ENCODE measurements around the gene KCNMA1.

Gene KCNMA1

GRCh38 chr10:77191324-77192049 lies 446.1 kb downstream of the KCNMA1 start:
- DNase-seq: no peak

DNA sequence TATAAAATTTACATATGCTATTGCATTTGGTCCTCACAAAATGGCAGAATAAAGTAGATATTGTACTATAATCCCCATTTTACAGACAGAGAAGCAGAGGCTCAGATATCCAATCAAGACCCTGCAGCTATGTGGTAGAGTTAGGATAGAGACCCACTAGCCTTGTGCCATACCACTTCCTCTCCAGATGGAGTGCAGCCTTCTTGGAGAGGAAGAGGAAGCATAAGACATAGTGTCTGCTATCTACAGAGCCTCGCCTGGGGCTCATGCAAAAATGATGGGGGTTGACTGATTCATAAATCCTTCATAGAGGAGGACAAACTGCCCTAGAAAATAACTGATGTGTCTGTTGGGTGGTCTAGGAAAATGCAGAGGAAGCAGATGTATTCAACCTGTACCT lies 447.3 kb downstream of the KCNMA1 start:
- DNase-seq: no peak

GRCh38 chr10:77189520-77189919 lies 448.1 kb downstream of the KCNMA1 start:
- no peak for DNase-seq

- no peak for DNase-seq
Observed at GRCh38 chr10:77189075-77189474, 448.5 kb downstream of the KCNMA1 start.

- no peak for DNase-seq
Observed at GRCh38 chr10:77188521-77188920, 449.1 kb downstream of the KCNMA1 start.

GRCh38 chr10:77188000-77188395 lies 449.6 kb downstream of the KCNMA1 start:
- no peak for DNase-seq

DNA sequence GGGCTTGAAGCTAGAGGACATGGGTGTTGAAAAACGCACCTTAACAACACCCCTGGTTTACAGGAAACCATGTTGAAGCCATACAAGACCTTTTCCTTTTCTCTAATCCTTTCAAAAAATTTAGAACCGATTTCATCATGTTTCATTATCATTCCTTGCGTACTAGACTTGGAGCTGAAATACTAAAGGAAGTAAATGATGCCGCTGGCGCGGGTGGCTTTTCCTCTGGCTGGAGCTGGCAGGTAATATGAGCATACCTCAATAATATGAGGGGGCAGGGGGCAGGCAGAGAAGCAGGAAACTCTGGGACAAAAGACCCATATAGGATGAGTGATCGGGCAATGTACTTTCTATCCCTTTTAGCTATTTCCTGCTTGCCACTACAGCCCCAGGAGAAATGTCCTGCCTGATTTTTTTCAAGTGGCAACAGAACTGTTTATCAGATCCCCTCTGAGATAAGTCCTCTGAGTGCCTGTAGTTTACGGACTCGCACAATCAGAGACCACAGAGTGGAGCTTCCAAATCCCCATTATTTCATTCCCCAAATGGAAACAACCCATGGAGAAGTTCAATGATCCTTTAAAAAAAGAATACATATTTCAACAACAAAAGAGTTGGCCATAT lies 450.1 kb downstream of the KCNMA1 start:
- DNase-seq: no peak

DNA sequence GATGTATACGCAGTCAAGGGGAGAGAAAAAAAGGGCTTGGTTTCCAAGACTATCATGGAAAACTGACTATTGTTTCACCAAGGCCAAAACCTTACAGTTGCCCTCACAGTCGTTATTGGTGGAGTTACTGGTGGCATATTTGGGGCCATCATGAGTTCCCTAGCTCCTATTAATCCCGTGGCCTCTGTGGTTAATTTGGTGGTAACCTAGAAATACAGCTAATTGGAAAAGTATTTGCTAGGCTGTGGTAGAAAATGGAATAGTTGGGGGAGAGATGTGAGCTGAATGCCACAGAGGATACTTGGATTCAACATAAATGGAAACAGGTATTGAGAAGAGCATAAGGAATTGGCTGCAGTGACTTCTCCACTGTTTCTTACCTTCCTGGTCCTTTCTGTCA lies 450.7 kb downstream of the KCNMA1 start:
- DNase-seq: no peak

GRCh38 chr10:77185696-77186095 lies 451.9 kb downstream of the KCNMA1 start:
- no peak for DNase-seq

DNA sequence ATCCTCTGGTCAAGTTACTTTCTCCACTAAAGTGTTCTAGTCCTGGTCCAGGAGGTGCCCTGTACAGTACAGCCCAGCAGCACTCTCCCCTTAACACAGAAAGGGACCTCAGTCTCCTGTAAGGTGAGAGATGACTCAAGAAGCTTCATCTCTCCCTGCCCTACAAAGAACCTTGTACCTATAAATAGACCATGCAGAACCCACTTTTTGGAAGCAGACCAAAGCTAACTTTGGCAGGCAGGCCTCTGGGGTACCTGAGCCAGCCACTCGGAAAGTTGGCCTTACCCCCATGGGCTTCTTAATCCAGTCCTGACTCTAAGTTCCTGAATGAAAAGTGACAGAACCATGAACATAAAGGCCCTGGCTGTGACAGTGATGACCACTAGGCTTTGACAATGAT lies 454.8 kb downstream of the KCNMA1 start:
- no peak for DNase-seq

- DNase-seq: no peak
Observed at GRCh38 chr10:77180794-77181193, 456.8 kb downstream of the KCNMA1 start.

DNA sequence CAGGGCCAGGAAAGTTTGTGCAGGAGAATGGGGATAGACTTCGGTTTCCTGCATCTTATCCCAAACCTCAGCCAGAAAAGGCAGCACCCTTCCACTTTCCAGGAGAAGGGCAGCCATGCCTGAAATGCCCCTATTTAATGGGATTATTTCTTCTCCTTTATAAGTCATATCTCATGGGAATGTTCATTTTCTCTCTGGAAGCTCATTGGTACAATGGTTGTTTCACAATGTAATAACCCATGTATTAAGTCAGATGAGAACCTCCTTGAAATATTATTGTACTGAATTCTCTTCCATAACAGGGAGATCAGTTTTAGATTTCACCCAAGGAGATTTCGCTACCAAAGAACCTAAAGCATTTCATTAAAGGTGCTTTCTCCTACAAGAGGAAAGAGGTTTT lies 457.5 kb downstream of the KCNMA1 start:
- no peak for DNase-seq

DNA sequence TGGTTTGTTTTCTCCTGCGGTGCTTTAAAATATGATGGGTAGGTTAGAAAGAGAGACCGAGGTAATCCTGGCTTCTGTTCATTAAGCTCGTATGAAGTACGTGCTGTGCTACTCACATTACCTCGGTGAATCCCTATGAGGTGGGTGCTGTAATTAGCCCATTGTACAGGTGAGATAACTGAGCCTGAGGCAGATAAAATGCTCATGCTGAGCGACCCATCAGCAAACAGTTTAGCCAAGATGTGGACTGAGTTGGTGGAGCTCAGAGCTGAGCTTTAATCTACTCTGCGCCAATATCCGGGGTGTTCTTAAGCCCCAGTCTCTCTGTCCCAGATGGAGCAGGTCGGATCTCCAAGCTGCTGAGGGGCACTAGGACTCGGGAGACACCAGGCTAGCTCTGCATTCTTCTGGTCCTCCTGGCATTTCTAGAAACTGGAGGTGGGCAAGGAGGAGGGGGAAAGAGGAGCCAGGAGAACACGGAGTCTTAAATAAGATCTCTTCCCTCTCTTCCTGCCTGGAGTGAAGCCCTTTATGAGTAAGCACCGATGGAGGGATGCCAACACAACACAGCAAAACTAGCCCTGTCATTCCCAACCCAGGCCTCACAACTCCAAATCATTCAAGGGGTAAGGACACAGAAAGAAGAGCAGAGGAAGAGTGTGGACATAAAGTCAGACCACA lies 458.5 kb downstream of the KCNMA1 start:
- DNase-seq: no peak

DNA sequence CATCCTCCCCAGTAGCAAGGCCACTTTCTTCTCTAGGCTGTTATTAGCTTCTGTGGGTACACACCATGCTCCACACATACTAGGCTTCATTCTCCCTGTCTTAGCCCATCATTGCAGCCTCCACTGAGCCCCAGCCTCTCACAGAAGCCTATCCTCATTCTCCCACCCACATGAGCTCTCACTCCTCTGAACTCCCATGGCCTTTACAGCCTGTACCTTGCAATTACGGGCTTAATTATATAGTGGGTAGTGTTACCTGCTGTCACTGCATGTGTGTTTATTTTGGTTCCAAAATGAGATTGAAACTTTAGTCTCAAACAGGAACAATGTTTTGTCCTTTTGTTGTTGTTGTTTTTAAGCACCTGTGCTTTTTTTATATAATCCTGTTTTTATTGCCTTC lies 460.0 kb downstream of the KCNMA1 start:
- DNase-seq: no peak

GRCh38 chr10:77177161-77177560 lies 460.4 kb downstream of the KCNMA1 start:
- DNase-seq: no peak

DNA sequence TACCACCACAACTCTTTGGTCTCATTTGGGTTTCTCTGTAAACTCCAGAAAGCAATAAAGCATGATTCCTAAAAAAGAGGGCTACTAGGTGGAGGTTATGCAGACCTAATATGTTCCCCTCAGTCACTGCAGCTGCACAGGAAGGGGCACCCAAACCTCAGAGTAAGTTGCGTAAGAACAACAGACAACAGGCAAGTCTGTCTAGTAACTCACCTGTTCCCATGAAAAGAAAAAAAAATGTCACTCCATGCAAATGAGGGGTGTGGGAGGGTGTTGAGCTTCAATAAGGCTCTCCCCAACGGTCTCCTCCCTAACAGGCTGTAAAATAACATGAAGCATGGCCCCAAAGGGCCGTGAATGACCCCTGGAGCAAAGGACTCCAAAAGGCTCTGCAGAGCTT lies 461.4 kb downstream of the KCNMA1 start:
- no peak for DNase-seq

- DNase-seq: no peak
Observed at GRCh38 chr10:77175631-77176222, 461.9 kb downstream of the KCNMA1 start.

GRCh38 chr10:77173615-77174461 lies 463.8 kb downstream of the KCNMA1 start:
- DNase-seq: peak in 3 of 4 experiments; percentile 15 to 50 (median 28)

DNA sequence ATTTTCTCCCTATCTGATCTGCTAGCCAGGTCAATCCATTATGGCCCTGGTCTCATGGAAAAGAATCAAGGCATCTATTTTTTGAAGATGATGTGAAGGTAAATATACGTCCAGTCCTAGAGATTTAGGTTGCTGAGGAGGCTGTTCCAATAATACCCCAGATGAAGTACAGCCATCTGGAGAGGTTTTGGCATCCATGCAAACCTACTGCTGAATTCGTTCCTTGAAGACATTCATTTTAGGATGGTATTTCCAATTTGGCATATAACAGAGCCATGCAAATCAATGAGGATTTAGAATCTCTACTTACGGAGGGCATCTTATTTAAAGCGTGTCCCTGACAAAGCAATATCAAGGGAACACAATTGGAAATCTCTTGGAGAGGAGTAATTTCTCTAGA lies 465.5 kb downstream of the KCNMA1 start:
- no peak for DNase-seq

DNA sequence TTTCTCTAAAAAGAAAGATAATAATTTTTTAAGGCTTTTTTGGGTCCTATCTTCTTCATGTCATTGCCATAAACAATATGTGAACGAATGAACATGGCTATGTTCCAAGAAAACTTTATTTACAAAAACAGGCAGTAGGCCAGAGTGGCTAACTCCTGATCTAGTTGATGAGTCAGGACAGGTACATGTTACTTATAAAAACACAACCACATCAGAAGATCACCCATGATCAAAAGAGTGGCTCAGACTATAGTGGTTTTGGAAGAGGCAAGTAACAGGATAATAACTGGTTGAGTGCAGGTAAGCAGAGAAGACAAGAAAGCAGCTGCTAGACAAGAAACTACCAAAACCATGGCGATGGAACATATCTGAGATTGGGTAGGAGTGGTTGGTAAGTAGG lies 468.7 kb downstream of the KCNMA1 start:
- DNase-seq: no peak

DNA sequence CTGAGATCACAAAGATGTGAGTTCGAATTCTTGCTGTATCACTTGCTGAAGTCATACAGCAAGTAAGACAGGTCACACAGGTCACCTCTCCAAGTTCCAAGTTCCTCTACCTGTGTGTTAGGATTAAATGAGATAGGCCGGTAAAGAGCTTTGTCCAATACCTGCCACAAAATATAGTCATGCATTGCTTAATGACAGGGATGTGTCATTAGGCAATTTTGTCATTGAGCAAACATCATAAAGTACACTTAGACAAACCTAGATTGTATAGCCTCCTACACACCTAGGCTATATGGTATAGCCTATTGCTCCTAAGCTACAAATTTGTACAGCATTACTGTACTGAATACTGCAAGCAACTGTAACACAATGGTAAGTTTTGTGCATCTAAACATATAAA lies 469.4 kb downstream of the KCNMA1 start:
- no peak for DNase-seq

- DNase-seq: no peak
Observed at GRCh38 chr10:77165445-77166208, 472.0 kb downstream of the KCNMA1 start.
